ENCODE results near the gene TSPAN5.

DNA sequence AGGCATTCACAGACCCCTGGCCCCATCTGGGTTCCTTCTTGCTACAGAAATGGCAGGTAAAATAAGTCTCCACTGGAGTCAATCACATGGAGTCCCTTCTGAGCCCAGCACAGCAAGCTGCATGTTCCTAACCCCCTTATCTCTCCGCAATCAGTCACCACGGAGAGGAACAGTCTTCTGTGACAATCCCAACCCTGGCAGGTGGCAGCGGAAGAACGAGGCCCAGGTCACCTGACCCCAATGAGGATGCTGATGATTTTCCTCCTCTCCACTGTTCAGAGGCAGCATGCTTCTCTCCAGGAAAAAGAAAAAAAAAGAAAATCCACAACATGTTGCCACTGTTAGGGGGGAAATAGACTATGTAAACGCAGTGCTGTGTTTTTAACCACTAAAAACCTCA lies 50.1 kb downstream of the TSPAN5 start:
- TF ChIP-seq POLR2A (IDR thresholded peaks at IDR 0.05; ENCODE audit: low read depth, low read length) (no peak), POLR2AphosphoS5 (IDR thresholded peaks at IDR 0.05; ENCODE audit: low read depth, low read length) (no peak), SPI1 (IDR thresholded peaks at IDR 0.05; ENCODE audit: low read depth, low read length) (no peak), TAF1 (IDR thresholded peaks at IDR 0.05; ENCODE audit: low read depth, low read length) (no peak)
